ENCODE measurements around the gene WWC2.

DNA sequence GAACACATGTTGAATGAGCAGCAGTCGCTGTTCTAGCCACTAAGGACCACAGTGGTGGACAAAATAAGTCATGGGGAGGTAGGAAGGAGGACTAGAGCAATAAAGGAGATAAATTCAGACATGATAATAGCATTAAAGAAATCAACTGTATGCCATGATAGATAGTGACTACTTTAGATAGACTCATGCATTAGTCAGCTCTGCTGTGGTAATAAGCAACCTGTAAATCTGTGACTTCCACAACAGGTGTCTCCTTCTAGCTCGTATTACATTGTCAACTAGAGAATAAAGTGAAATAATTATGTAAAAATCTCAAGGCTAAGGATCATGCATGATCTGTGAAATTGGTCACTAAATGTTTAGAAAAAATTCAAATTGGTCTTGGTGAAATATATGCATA, 77.9 kb downstream of the WWC2 start:
- TF ChIP-seq, protein P1, sequence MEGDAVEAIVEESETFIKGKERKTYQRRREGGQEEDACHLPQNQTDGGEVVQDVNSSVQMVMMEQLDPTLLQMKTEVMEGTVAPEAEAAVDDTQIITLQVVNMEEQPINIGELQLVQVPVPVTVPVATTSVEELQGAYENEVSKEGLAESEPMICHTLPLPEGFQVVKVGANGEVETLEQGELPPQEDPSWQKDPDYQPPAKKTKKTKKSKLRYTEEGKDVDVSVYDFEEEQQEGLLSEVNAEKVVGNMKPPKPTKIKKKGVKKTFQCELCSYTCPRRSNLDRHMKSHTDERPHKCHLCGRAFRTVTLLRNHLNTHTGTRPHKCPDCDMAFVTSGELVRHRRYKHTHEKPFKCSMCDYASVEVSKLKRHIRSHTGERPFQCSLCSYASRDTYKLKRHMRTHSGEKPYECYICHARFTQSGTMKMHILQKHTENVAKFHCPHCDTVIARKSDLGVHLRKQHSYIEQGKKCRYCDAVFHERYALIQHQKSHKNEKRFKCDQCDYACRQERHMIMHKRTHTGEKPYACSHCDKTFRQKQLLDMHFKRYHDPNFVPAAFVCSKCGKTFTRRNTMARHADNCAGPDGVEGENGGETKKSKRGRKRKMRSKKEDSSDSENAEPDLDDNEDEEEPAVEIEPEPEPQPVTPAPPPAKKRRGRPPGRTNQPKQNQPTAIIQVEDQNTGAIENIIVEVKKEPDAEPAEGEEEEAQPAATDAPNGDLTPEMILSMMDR (IDR thresholded peaks at IDR 0.05; ENCODE audit: poor library complexity): no peak
- no peak for TF ChIP-seq EZH2 (IDR thresholded peaks at IDR 0.05; ENCODE audit: borderline replicate concordance)
